GM12892 (cell line): ENCODE data around the gene TMEM109.

Experiments used
- POLR2A ChIP-seq: IDR thresholded peaks from 2 replicates; pipeline ENCODE4 v1.6.1; 2011; ENCODE audit warnings: low read depth, low read length, control low read depth
- POLR2AphosphoS5 ChIP-seq: IDR thresholded peaks from 2 replicates; pipeline ENCODE4 v1.6.1; 2011; ENCODE audit warnings: low read depth, low read length, control low read depth
- TAF1 ChIP-seq: IDR thresholded peaks from 2 replicates; pipeline ENCODE4 v1.6.1; 2011; ENCODE audit warnings: low read depth, mild to moderate bottlenecking, control low read depth, low read length, borderline replicate concordance

GRCh38 chr11:60935676-60936442 is 21.9 kb downstream of the TMEM109 start:
- TF ChIP-seq POLR2A (peak; percentile 54), POLR2AphosphoS5 (peak; percentile 59; the same call in 1 of the 2 replicates), TAF1 (no peak)
